Measurements from ENCODE around the gene SLC25A39. TPM values are rescaled to one million over a fixed set of nuclear protein-coding genes. Genes with fewer than 3 reads are reported as not detected.

SLC25A39 gene
- total RNA-seq, 1 donor from 2014 or later = 80.6 TPM

DNA sequence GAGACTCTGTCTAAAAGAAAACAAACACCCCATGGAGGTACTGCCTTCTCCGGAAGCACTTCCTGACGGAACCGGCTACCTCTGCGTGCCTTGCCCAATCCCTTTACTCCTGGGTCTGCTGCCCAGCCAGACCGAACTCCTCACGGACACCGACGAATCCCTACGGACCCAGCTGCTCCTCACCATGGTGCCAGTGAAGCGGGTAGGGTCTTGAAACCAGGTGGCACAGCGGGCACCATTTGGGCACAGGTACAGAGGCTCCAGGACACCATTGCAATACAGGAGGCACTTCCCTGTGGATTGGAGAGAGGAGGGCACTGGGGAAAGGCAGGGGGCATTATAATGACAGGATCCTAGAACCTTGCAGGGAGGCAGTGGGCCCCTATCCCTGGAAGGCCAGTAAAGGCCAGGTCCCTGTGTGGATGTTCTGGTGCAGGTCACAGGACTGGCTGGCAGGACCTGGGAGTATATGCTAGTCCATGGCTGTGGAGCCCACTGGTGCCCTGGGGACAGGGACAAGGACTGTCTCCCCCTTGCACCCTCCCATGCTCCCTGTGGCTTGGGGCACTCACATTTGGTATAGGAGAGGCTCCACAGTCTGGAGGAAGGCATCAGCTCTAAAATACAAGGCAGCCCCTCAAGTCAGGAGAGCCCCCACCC lies 2.3 kb downstream of the SLC25A39 start:
- DNase-seq (ENCODE audit: low read depth) (no peak), FAIRE-seq (no peak)
- H3K36me3 ChIP-seq (ENCODE audit: insufficient read depth, low read length) = peaks cover 6% of the 10 kb centered on the region
- no peak overlapping the region for H3K4me2 ChIP-seq (ENCODE audit: low read length)
- no peak overlapping the region for H3K27ac ChIP-seq (ENCODE audit: low read depth, low read length)
- H3K4me3 Mint-ChIP-seq (ENCODE audit: unreplicated experiment) = no peak overlapping the region
- peaks cover 10% of the 10 kb centered on the region for H3K4me1 ChIP-seq (ENCODE audit: insufficient read depth, low read length)
- H3K4me3 ChIP-seq (ENCODE audit: insufficient read depth, low read depth, low read length) = no peak overlapping the region
- peaks cover 5% of the 10 kb centered on the region for H3K27me3 Mint-ChIP-seq (ENCODE audit: low read depth, unreplicated experiment)
- no peak overlapping the region for H2AFZ ChIP-seq (ENCODE audit: low read depth, low read length)
- TF ChIP-seq, protein P1, sequence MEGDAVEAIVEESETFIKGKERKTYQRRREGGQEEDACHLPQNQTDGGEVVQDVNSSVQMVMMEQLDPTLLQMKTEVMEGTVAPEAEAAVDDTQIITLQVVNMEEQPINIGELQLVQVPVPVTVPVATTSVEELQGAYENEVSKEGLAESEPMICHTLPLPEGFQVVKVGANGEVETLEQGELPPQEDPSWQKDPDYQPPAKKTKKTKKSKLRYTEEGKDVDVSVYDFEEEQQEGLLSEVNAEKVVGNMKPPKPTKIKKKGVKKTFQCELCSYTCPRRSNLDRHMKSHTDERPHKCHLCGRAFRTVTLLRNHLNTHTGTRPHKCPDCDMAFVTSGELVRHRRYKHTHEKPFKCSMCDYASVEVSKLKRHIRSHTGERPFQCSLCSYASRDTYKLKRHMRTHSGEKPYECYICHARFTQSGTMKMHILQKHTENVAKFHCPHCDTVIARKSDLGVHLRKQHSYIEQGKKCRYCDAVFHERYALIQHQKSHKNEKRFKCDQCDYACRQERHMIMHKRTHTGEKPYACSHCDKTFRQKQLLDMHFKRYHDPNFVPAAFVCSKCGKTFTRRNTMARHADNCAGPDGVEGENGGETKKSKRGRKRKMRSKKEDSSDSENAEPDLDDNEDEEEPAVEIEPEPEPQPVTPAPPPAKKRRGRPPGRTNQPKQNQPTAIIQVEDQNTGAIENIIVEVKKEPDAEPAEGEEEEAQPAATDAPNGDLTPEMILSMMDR (IDR thresholded peaks at IDR 0.05; ENCODE audit: insufficient read depth, low read depth, low read length) = no peak
- no peak for TF ChIP-seq EZH2 (IDR thresholded peaks at IDR 0.05; ENCODE audit: insufficient read depth, low read length)
- H3K27ac Mint-ChIP-seq (ENCODE audit: unreplicated experiment) = no peak overlapping the region
- no peak overlapping the region for H3K9ac ChIP-seq (ENCODE audit: low read length)
- peaks cover 19% of the 10 kb centered on the region for H3K79me2 ChIP-seq (ENCODE audit: insufficient read depth, low read length)
- peaks cover 24% of the 10 kb centered on the region for H4K20me1 ChIP-seq (ENCODE audit: insufficient read depth, low read length)
- peaks cover 2% of the 10 kb centered on the region for H3K27me3 ChIP-seq (ENCODE audit: insufficient read depth, low read length)
- peaks cover 2% of the 10 kb centered on the region for H3K9me3 Mint-ChIP-seq (ENCODE audit: unreplicated experiment)
- H3K4me1 Mint-ChIP-seq (ENCODE audit: low read depth, unreplicated experiment) = peaks cover 2% of the 10 kb centered on the region
- no peaks in the 10 kb centered on the region for H3K9me3 ChIP-seq (ENCODE audit: insufficient read depth, low read depth, low read length)
- H3K36me3 Mint-ChIP-seq (ENCODE audit: low read depth, unreplicated experiment) = peaks cover 11% of the 10 kb centered on the region

DNA sequence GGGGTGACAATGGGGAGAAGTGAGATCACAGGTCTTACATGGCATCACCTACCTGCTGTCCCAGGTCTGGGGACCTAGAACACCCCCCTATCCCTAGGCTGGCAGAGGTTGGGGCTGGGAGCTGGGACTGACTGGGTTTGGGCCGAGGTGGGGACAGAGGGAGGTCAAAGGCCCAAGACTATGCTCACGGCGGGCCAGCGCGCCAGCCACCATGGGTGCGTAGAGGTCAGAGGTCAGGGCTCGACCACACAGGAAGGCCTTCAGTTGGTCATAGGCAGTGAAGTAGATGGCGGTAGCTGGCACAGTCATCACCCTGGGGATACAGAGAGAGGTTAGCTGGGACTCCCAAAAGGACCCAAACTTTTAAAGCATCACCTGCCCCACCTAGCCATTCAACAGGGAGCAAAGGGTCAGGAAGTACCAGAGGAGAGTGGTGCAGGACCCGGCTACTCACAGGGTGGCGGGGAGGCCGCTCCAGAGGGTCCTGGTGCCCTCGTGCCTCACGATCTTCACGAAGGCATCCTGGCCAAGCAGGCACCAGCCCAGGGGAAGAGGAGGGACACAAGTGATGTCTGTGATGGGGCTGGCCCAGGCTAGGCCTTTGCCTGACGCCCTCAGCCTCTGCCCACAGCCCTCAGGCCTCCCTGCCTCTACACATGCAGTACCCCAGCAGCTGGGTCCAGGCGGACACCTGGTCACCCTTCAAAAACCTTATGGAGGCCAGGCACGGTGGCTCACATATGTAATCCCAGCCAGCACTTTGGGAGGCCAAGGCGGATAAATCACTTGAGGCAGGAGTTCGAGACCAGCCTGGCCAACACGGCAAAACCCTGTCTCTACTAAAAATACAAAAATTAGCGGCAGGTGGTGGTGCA lies 3.1 kb downstream of the SLC25A39 start:
- Histone ChIP-seq H4K20me1 (ENCODE audit: insufficient read depth, low read length) (peaks cover 27% of the 10 kb centered on the region), H3K4me3 (ENCODE audit: insufficient read depth, low read depth, low read length) (no peak overlapping the region), H3K4me1 (ENCODE audit: insufficient read depth, low read length) (peaks cover 10% of the 10 kb centered on the region), H3K27ac (ENCODE audit: low read depth, low read length) (no peak overlapping the region), H3K9ac (ENCODE audit: low read length) (no peak overlapping the region), H3K36me3 (ENCODE audit: insufficient read depth, low read length) (peaks cover 6% of the 10 kb centered on the region), H3K4me2 (ENCODE audit: low read length) (no peak overlapping the region), H2AFZ (ENCODE audit: low read depth, low read length) (no peak overlapping the region), H3K9me3 (ENCODE audit: insufficient read depth, low read depth, low read length) (no peaks in the 10 kb centered on the region), H3K79me2 (ENCODE audit: insufficient read depth, low read length) (peaks cover 19% of the 10 kb centered on the region), H3K27me3 (ENCODE audit: insufficient read depth, low read length) (peaks cover 8% of the 10 kb centered on the region)
- Mint-ChIP-seq H3K27me3 (ENCODE audit: low read depth, unreplicated experiment) (peaks cover 12% of the 10 kb centered on the region), H3K4me1 (ENCODE audit: low read depth, unreplicated experiment) (no peaks in the 10 kb centered on the region), H3K36me3 (ENCODE audit: low read depth, unreplicated experiment) (peaks cover 12% of the 10 kb centered on the region), H3K27ac (ENCODE audit: unreplicated experiment) (no peak overlapping the region), H3K4me3 (ENCODE audit: unreplicated experiment) (no peak overlapping the region), H3K9me3 (ENCODE audit: unreplicated experiment) (peaks cover 4% of the 10 kb centered on the region)
- no peak for DNase-seq (ENCODE audit: low read depth)
- FAIRE-seq = no peak
- TF ChIP-seq, protein P1 (IDR thresholded peaks at IDR 0.05; ENCODE audit: insufficient read depth, low read depth, low read length) = no peak
